Neuronal stem cell (in vitro differentiated cells): ENCODE results near the gene FOXL2NB.

Source experiments
- DNase-seq: peaks from one replicate; pipeline ENCODE4 v3.0.0-alpha.2; 2013; ENCODE audit warnings: low spot score
- H2AFZ ChIP-seq: one replicate; pipeline ENCODE4 v1.6.1; 2013; ENCODE audit warnings: mild to moderate bottlenecking, low read length, inconsistent platforms
- H2AK5ac ChIP-seq: 2 replicates; pipeline ENCODE4 v1.6.1; 2013; ENCODE audit warnings: low read depth, mild to moderate bottlenecking, inconsistent platforms, low read length, moderate library complexity, mixed read lengths
- H2BK120ac ChIP-seq: 2 replicates; pipeline ENCODE4 v1.6.1; 2013; ENCODE audit warnings: low read depth, mild to moderate bottlenecking, inconsistent platforms, low read length, moderate library complexity, mixed read lengths
- H2BK12ac ChIP-seq: one replicate; pipeline ENCODE4 v1.6.1; 2013; ENCODE audit warnings: low read length, inconsistent platforms
- H2BK15ac ChIP-seq: 2 replicates; pipeline ENCODE4 v1.6.1; 2013; ENCODE audit warnings: mild to moderate bottlenecking, low read length, inconsistent platforms, mixed read lengths
- H2BK5ac ChIP-seq: one replicate; pipeline ENCODE4 v1.6.1; 2013; ENCODE audit warnings: inconsistent platforms, mild to moderate bottlenecking, low read length, moderate library complexity
- H3K14ac ChIP-seq: one replicate; pipeline ENCODE4 v1.6.1; 2013; ENCODE audit warnings: low read length, inconsistent platforms
- H3K18ac ChIP-seq: 2 replicates; pipeline ENCODE4 v1.6.1; 2013; ENCODE audit warnings: low read length, inconsistent platforms
- H3K23ac ChIP-seq: 2 replicates; pipeline ENCODE4 v1.6.1; 2013; ENCODE audit warnings: low read depth, mild to moderate bottlenecking, mixed read lengths, low read length, inconsistent platforms; ENCODE audit not compliant: poor library complexity
- H3K27ac ChIP-seq: replicated peaks from 3 replicates; pipeline ENCODE4 v1.5.1; 2013; ENCODE audit warnings: low read length, inconsistent platforms
- H3K27me3 ChIP-seq, 3 experiments: 2 replicates each; pipeline ENCODE4 v1.6.1; 2013; ENCODE audit warnings: low read length in 3 of 3, mild to moderate bottlenecking in 2 of 3, inconsistent platforms in 1 of 3, low read depth in 1 of 3, mixed read lengths in 1 of 3, moderate library complexity in 1 of 3; ENCODE audit not compliant: control insufficient read depth in 3 of 3, insufficient read depth in 3 of 3
- H3K36me3 ChIP-seq, 2 donors: replicated peaks in 1 of 2; 2 replicates each; pipeline ENCODE4 v1.6.1; 2013; ENCODE audit warnings: low read length in 2 of 2; ENCODE audit not compliant: control insufficient read depth in 2 of 2, insufficient read depth in 2 of 2
- H3K4ac ChIP-seq: 2 replicates; pipeline ENCODE4 v1.6.1; 2013; ENCODE audit warnings: inconsistent platforms, mild to moderate bottlenecking, low read length, moderate library complexity
- H3K4me1 ChIP-seq, 2 donors: 1 replicate in 1 of 2; 2 replicates in 1 of 2; pipeline ENCODE4 v1.6.1; 2013; ENCODE audit warnings: low read length in 2 of 2, low read depth in 1 of 2; ENCODE audit not compliant: control insufficient read depth in 2 of 2, insufficient read depth in 1 of 2
- H3K4me2 ChIP-seq: one replicate; pipeline ENCODE4 v1.6.1; 2013; ENCODE audit warnings: mild to moderate bottlenecking, low read length, inconsistent platforms; ENCODE audit not compliant: insufficient read depth, poor library complexity, severe bottlenecking
- H3K4me3 ChIP-seq, 2 donors: 2 replicates each; pipeline ENCODE4 v1.5.1; 2013; ENCODE audit warnings: low read length in 2 of 2, mild to moderate bottlenecking in 2 of 2, inconsistent platforms in 1 of 2, moderate library complexity in 1 of 2
- H3K79me1 ChIP-seq: one replicate; pipeline ENCODE4 v1.6.1; 2013; ENCODE audit warnings: low read depth, mild to moderate bottlenecking, inconsistent platforms, low read length, moderate library complexity
- H3K9ac ChIP-seq: one replicate; pipeline ENCODE4 v1.6.1; 2013; ENCODE audit warnings: mild to moderate bottlenecking, low read depth, low read length, inconsistent platforms; ENCODE audit not compliant: poor library complexity
- H3K9me3 ChIP-seq, 2 donors: replicated peaks in 1 of 2; 2 replicates each; pipeline versions ENCODE3 to v1.6.1; 2013; ENCODE audit warnings: low read length in 2 of 2, mild to moderate bottlenecking in 2 of 2, inconsistent platforms in 1 of 2, low read depth in 1 of 2, mixed read lengths in 1 of 2, moderate library complexity in 1 of 2; ENCODE audit not compliant: control insufficient read depth in 2 of 2, insufficient read depth in 1 of 2
- H4K8ac ChIP-seq: one replicate; pipeline ENCODE4 v1.6.1; 2013; ENCODE audit warnings: low read depth, mild to moderate bottlenecking, inconsistent platforms, low read length, moderate library complexity
- H4K91ac ChIP-seq: one replicate; pipeline ENCODE4 v1.6.1; 2013; ENCODE audit warnings: low read length, low read depth, mild to moderate bottlenecking, inconsistent platforms; ENCODE audit not compliant: poor library complexity
- WGBS, 2 donors: extraction: QIAGEN DNeasy Blood & Tissue Kit; methylation state at CpG; one replicate each; pipeline ENCODE4 v1.1.7; 2013; ENCODE audit warnings: missing lambda C conversion rate in 2 of 2, mixed read lengths in 1 of 2; ENCODE audit not compliant: insufficient read length in 2 of 2, insufficient replicate concordance in 1 of 2; ENCODE audit errors: extremely low coverage in 2 of 2; 5-methylcytosine and 5-hydroxymethylcytosine counted together

Gene FOXL2NB

GRCh38 chr3:138914870-138915502 lies 32.0 kb upstream of the FOXL2NB start:
- Histone ChIP-seq H2BK5ac (no peak overlapping the region), H3K4me3 (peak overlapping the region; percentile 70 to 79), H3K36me3 (no peaks in the 10 kb centered on the region), H3K18ac (peak overlapping the region; percentile 6), H3K4ac (no peak overlapping the region), H2AK5ac (no peak overlapping the region), H3K4me2 (peak overlapping the region; percentile 88), H2BK15ac (no peak overlapping the region), H4K91ac (no peak overlapping the region), H3K27me3 (peaks cover 0 to 6% (median 2%) of the 10 kb centered on the region in 3 experiments), H3K27ac (no peak overlapping the region), H3K9me3 (no peaks in the 10 kb centered on the region), H2BK120ac (no peak overlapping the region), H3K79me1 (no peaks in the 10 kb centered on the region), H3K4me1 (no peaks in the 10 kb centered on the region), H2BK12ac (no peak overlapping the region), H2AFZ (peak overlapping the region; percentile 99), H3K9ac (peak overlapping the region; percentile 50), H3K14ac (no peak overlapping the region), H3K23ac (no peak overlapping the region), H4K8ac (no peak overlapping the region)
- DNase-seq = no peak
- WGBS, 2 donors = no CpG with 5 or more reads among the region's 19 CpGs

GRCh38 chr3:138915503-138916498 lies 31.2 kb upstream of the FOXL2NB start:
- Histone ChIP-seq H4K91ac (no peak overlapping the region), H3K27ac (peak overlapping the region; percentile 54), H2BK12ac (no peak overlapping the region), H2AK5ac (no peak overlapping the region), H3K14ac (no peak overlapping the region), H3K18ac (peak overlapping the region; percentile 98), H3K23ac (peak overlapping the region; percentile 94), H2AFZ (peak overlapping the region; percentile 99), H3K27me3 (peaks cover 0 to 6% (median 2%) of the 10 kb centered on the region in 3 experiments), H3K4ac (peak overlapping the region; percentile 93), H3K4me2 (peak overlapping the region; percentile 88), H3K4me1 (no peaks in the 10 kb centered on the region), H3K79me1 (no peaks in the 10 kb centered on the region), H2BK15ac (no peak overlapping the region), H3K9ac (peak overlapping the region; percentile 87), H2BK120ac (no peak overlapping the region), H4K8ac (no peak overlapping the region), H3K36me3 (no peaks in the 10 kb centered on the region), H2BK5ac (no peak overlapping the region), H3K9me3 (no peaks in the 10 kb centered on the region), H3K4me3 (peak overlapping the region; percentile 79 to 96)
- peak; percentile 87 for DNase-seq
- WGBS, 2 donors = no CpG with 5 or more reads among the region's 68 CpGs

GRCh38 chr3:138916824-138917223 lies 30.2 kb upstream of the FOXL2NB start:
- no peak for DNase-seq
- Histone ChIP-seq H3K23ac (no peak overlapping the region), H2BK120ac (no peak overlapping the region), H2BK5ac (no peak overlapping the region), H3K14ac (no peak overlapping the region), H2BK15ac (no peak overlapping the region), H3K79me1 (no peaks in the 10 kb centered on the region), H3K4me2 (no peak overlapping the region), H3K27ac (no peak overlapping the region), H2BK12ac (no peak overlapping the region), H4K8ac (no peak overlapping the region), H3K36me3 (no peaks in the 10 kb centered on the region), H3K4ac (no peak overlapping the region), H3K27me3 (peaks cover 0 to 6% (median 2%) of the 10 kb centered on the region in 3 experiments), H2AFZ (no peak overlapping the region), H3K9ac (no peak overlapping the region), H4K91ac (no peak overlapping the region), H3K18ac (no peak overlapping the region), H2AK5ac (no peak overlapping the region), H3K4me3 (no peak overlapping the region), H3K4me1 (no peaks in the 10 kb centered on the region), H3K9me3 (no peaks in the 10 kb centered on the region)
- no CpG with 5 or more reads among the region's 2 CpGs for WGBS, 2 donors

- Histone ChIP-seq H2AFZ (no peak overlapping the region), H4K91ac (no peak overlapping the region), H2BK120ac (no peak overlapping the region), H3K14ac (no peak overlapping the region), H3K18ac (no peak overlapping the region), H3K9ac (no peak overlapping the region), H3K23ac (no peak overlapping the region), H3K4ac (no peak overlapping the region), H3K27ac (no peak overlapping the region), H3K4me2 (no peak overlapping the region), H4K8ac (no peak overlapping the region), H3K9me3 (no peaks in the 10 kb centered on the region), H2AK5ac (no peak overlapping the region), H3K27me3 (peaks cover 0 to 6% (median 2%) of the 10 kb centered on the region in 3 experiments), H3K36me3 (no peaks in the 10 kb centered on the region), H2BK12ac (no peak overlapping the region), H2BK5ac (no peak overlapping the region), H3K79me1 (no peaks in the 10 kb centered on the region), H3K4me1 (no peaks in the 10 kb centered on the region), H3K4me3 (peak overlapping the region in 1 of 2 donors; percentile 37), H2BK15ac (no peak overlapping the region)
- DNase-seq = no peak
- WGBS, 2 donors = no CpG with 5 or more reads among the region's 4 CpGs
These were observed 27.7 kb upstream of the FOXL2NB start for GRCh38 chr3:138919325-138919724.
